GM12878 (cell line): ENCODE data around the gene SIN3B.

Experiments
- EP300 ChIP-seq, 2 experiments: fragments of 150-350 bp in 1 of 2; IDR thresholded peaks; 2 replicates each; pipeline ENCODE4 v1.6.1; 2011 to 2012; ENCODE audit warnings: low read depth in 2 of 2, low read length in 2 of 2, borderline replicate concordance in 1 of 2, improper control_type of control experiment in 1 of 2, inconsistent platforms in 1 of 2; ENCODE audit not compliant: control insufficient read depth in 1 of 2
- HDAC2 ChIP-seq: fragments of 200-600 bp; sonication (generic); IDR thresholded peaks from 2 replicates; pipeline ENCODE4 v1.6.1; 2017
- MYC ChIP-seq: IDR thresholded peaks from 2 replicates; pipeline ENCODE4 v1.6.1; 2011; ENCODE audit warnings: mild to moderate bottlenecking, low read length, moderate library complexity, inconsistent platforms; ENCODE audit not compliant: insufficient read depth, insufficient replicate concordance, insufficient read length, severe bottlenecking
- PML ChIP-seq: IDR thresholded peaks from 2 replicates; pipeline ENCODE4 v1.6.1; 2012; ENCODE audit warnings: low read length, inconsistent platforms
- SMC3 ChIP-seq: IDR thresholded peaks from 2 replicates; pipeline ENCODE4 v1.6.1; 2011; ENCODE audit warnings: low read length, improper control_type of control experiment, borderline replicate concordance
- SP1 ChIP-seq: IDR thresholded peaks from one replicate; pipeline ENCODE4 v1.6.1; 2011; ENCODE audit warnings: low read depth, low read length
- TCF7 ChIP-seq: IDR thresholded peaks from 2 replicates; pipeline ENCODE4 v1.6.1; 2014; ENCODE audit warnings: antibody characterized with exemption, borderline replicate concordance
- ZBTB11 ChIP-seq: fragments of 450-650 bp; formaldehyde crosslinking; IDR thresholded peaks from 2 replicates; pipeline ENCODE4 v1.5.0; 2022; ENCODE audit warnings: mild to moderate bottlenecking, missing genetic modification characterization
- TF ChIP-seq, protein P1 (sequence below), 3 experiments: IDR thresholded peaks in 2 of 3; conservative IDR thresholded peaks in 1 of 3; 2 replicates each; pipeline ENCODE4 v1.5.1; 2011; ENCODE audit warnings: low read depth in 3 of 3, low read length in 3 of 3, mild to moderate bottlenecking in 3 of 3, control low read depth in 2 of 3, moderate library complexity in 2 of 3, inconsistent platforms in 1 of 3, mixed read lengths in 1 of 3; ENCODE audit not compliant: control insufficient read depth in 2 of 3, insufficient read depth in 1 of 3; ENCODE audit errors: extremely low read depth in 1 of 3
- TF ChIP-seq, protein P2 (sequence below): IDR thresholded peaks from 2 replicates; pipeline ENCODE4 v1.6.1; 2012; ENCODE audit warnings: mild to moderate bottlenecking, low read depth, low read length

DNA sequence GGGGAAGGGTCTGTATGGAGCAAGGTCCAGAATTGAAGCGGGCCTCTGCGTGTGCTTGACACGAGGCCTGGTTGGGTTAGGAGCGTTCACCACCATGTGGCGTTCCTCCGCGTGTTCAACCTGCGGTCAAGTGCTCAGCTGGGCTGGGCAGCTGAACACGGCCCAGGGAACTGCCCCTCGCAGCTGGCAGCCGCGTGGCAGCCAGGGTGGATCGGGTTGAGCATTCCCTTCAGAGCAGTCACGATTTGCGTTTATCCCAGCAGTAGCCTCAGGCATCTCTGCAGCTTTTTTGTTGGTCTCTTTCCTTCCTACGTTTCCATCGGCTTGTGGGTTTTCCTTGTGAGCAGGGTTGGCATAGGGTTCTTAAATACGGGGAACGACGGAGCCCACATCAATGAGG is 30.9 kb downstream of the SIN3B start:
- TF ChIP-seq, protein P1, sequence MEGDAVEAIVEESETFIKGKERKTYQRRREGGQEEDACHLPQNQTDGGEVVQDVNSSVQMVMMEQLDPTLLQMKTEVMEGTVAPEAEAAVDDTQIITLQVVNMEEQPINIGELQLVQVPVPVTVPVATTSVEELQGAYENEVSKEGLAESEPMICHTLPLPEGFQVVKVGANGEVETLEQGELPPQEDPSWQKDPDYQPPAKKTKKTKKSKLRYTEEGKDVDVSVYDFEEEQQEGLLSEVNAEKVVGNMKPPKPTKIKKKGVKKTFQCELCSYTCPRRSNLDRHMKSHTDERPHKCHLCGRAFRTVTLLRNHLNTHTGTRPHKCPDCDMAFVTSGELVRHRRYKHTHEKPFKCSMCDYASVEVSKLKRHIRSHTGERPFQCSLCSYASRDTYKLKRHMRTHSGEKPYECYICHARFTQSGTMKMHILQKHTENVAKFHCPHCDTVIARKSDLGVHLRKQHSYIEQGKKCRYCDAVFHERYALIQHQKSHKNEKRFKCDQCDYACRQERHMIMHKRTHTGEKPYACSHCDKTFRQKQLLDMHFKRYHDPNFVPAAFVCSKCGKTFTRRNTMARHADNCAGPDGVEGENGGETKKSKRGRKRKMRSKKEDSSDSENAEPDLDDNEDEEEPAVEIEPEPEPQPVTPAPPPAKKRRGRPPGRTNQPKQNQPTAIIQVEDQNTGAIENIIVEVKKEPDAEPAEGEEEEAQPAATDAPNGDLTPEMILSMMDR (IDR thresholded peaks at IDR 0.05 in 2 of 3, conservative IDR thresholded peaks at IDR 0.05 in 1 of 3; ENCODE audit: control insufficient read depth in 2 of 3, extremely low read depth in 1 of 3, insufficient read depth in 1 of 3, low read depth in 3 of 3, low read length in 3 of 3): no peak
- TF ChIP-seq TCF7 (no peak), HDAC2 (no peak), SP1 (no peak), MYC (no peak), SMC3 (no peak), EP300 (IDR thresholded peaks at IDR 0.05; ENCODE audit: borderline replicate concordance in 1 of 2, control insufficient read depth in 1 of 2, low read depth in 2 of 2, low read length in 2 of 2) (no peak), PML (no peak), ZBTB11 (CRISPR knock-in tag) (no peak)
- TF ChIP-seq, protein P2, sequence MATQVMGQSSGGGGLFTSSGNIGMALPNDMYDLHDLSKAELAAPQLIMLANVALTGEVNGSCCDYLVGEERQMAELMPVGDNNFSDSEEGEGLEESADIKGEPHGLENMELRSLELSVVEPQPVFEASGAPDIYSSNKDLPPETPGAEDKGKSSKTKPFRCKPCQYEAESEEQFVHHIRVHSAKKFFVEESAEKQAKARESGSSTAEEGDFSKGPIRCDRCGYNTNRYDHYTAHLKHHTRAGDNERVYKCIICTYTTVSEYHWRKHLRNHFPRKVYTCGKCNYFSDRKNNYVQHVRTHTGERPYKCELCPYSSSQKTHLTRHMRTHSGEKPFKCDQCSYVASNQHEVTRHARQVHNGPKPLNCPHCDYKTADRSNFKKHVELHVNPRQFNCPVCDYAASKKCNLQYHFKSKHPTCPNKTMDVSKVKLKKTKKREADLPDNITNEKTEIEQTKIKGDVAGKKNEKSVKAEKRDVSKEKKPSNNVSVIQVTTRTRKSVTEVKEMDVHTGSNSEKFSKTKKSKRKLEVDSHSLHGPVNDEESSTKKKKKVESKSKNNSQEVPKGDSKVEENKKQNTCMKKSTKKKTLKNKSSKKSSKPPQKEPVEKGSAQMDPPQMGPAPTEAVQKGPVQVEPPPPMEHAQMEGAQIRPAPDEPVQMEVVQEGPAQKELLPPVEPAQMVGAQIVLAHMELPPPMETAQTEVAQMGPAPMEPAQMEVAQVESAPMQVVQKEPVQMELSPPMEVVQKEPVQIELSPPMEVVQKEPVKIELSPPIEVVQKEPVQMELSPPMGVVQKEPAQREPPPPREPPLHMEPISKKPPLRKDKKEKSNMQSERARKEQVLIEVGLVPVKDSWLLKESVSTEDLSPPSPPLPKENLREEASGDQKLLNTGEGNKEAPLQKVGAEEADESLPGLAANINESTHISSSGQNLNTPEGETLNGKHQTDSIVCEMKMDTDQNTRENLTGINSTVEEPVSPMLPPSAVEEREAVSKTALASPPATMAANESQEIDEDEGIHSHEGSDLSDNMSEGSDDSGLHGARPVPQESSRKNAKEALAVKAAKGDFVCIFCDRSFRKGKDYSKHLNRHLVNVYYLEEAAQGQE: no peak
